SW480 (cell line): ENCODE data around the gene NOP10.
"Not testable (repeated sequence)": the region's sequence is repeated elsewhere in the genome, so short reads cannot be mapped to it uniquely, and the experiment has no call there.

Source experiments
- DNase-seq: peaks from one replicate; pipeline ENCODE4 v3.0.0-alpha.2; 2016; ENCODE audit warnings: low spot score

NOP10 gene

DNA sequence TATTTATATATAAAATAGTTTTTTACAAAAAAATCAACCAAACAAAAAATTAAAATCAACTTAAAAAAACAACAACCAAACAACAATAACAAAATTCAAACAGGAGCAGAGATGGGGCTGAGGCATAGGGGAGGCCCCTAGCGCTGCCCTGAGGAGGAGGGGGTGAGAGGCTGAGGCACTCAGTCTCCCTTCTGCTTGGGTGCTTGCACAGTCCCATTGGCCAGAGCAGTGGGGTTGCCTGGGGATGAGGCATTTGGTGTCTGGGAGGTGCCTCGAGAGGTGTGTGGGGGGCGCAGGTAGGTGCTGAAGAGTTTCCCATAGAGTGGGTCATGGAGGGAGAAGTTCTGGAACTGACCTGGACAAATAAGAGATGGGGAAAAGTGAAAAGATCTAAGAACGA, 16.0 kb upstream of the NOP10 start:
- no peak for DNase-seq

DNA sequence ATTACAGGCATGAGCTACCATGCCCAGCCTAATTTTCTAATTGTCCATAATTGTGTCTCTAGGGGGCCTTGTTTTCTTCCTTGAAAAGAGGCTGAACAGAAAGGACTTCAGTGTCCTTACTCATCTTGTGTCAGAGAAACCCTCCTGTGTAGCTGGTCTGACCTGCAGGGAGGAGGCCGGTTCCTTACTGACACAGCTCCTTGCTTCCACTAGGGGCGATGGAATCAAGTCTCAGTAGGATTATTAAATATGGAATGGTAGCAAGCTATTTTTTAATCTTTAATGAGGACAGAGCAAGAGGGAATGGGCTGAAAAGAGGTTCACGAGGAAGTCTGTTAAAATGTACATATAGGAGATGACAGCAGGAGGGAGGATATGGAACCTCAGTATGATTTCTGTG, 15.4 kb upstream of the NOP10 start:
- DNase-seq = no peak

DNA sequence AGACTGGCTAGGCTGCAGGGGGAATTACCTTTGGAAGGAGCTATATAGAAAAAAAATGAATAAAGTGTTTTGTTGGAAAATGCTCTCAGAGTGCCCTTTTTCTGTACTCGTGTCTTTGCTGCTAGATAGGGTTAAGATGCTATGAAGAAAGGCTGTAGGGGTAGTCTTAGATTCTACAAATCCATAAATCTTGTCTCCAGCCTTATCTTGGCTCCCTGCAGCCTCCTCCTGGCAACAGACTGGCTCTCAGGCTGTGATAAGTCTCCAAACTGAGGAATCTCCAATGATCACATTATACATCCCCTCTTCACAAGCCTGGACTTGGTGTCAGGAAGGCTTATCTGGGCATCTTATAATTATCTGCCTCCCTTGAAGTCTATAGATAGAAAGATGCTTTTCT, 14.7 kb upstream of the NOP10 start:
- DNase-seq = no peak

GRCh38 chr15:34355241-34355640, 12.3 kb upstream of the NOP10 start:
- DNase-seq = no peak

DNA sequence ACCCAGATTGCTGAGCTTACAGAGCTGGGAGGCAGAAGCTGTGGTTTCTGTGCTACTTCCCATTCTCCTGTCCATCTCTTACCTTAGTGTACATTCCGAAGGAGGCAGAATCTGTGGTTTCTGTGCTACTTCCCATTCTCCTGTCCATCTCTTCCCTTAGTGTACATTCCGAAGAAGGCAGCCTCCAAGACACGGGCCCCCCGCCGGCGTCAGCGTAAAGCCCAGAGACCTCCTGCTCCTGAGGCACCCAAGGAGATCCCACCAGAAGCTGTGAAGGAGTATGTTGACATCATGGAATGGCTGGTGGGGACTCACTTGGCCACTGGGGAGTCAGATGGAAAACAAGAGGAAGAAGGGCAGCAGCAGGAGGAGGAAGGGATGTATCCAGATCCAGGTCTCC, 11.3 kb upstream of the NOP10 start:
- no peak for DNase-seq

- no peak for DNase-seq
Observed at GRCh38 chr15:34353627-34354026, 10.7 kb upstream of the NOP10 start.

- DNase-seq = not testable (repeated sequence)
Observed at GRCh38 chr15:34352996-34353395, 10.1 kb upstream of the NOP10 start.

DNA sequence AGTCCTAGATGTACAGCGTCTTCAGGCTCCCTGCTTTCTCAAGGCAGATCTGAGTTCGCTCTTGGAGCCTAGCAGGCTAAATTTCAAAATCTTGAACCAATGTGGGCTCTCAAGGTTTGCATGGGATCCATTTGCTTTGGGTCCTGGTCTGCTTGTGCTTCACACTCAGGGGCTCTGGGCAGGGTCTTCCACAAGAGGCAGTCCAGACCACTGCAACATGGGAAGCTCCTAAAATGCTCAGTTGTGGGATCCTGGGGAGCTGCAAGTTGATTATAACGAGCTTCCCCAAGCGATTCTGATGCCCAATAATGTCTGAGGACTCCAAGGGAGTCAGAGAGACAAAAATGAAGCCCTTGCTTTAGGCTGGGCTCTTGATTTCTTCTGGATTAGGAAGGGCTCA, 6.8 kb upstream of the NOP10 start:
- no peak for DNase-seq

DNA sequence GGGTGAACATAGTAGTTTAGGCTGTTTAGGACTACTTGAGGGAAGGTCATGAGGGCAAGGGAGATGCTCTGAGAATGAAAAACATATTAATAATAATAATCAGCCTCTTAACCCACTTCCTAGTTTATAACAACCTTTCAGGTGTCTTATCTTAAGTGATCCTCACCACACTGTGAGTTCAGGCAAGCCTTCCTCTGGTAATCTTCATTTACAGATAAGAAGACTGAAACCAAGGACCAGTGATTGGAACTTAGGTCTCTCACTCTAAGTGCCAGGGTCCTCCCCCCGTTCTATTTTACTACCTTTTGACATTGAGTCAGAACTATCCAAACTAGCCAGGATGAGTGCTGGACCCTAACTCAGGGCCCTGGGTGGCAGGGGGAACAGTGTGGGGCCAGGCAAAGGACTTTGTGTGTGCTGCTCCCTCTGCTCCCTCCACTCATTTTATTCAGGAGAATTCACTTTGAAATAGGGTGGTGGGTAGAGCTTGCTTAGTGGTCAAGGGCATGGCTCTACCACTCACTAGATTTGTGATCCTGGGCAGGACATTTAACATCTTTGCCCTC, 5.9 kb upstream of the NOP10 start:
- no peak for DNase-seq

GRCh38 chr15:34347951-34348638, 5.2 kb upstream of the NOP10 start:
- DNase-seq = no peak

DNA sequence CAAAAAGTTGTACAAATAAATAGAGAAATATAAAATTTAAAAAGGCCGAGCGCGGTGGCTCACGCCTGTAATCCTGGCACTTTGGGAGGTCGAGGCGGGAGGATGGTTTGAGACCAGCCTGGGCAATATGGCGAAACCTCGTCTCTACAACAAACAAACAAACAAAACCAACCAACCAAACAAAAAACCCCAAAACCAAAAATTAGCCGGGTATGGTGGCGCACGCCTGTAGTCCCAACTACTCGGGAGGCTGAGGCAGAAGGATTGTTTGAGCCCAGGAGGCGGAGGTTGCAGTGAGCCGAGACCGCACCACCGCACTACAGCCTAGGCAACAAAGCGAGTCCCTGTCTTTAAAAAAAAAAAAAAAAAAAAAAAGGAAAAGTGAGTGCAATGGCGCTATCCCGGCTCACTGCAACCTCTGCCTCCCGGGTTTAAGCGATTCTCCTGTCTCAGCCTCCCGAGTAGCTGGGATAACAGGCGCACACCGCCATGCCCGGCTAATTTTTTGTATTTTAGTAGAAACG, 661 bp downstream of the NOP10 start:
- not testable (repeated sequence) for DNase-seq

DNA sequence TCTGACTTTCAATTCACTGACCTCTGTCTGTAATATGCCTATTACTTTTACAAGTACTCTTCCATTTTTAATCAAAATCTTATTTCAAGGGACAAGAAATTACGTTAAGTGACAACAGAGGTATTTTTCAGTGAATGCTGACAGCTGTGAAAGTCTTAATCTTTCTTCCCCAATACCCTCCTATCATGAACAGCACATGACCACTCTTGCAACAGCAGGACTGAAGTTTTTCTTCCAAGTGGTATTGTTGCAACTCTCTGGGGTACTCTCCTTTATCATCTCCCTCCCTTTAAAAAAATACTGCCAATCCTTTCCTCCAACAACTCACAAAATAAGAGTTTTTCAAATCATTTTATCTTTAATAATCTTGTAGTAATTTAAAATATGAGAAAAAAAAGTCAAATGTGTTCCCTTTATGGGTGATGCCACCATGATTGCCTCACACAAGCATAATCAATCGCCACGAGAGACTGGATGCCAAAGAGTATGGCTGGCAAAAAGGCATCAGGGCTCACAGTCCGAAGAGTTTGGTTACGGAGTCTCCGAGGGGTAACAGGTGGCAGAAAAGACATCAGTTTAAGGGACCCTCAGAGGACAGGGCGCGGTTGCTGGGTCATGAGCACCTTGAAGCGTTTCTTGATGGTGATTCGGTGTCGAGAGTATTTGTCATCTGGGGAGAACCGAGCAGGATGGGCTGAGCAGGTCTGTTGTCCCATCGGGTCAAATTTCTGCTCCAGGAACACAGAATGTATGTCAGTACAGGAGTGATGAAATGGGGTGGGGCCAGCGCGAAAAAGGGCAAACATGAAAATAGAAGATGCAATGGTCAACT, 1.3 kb downstream of the NOP10 start:
- DNase-seq = no peak

DNA sequence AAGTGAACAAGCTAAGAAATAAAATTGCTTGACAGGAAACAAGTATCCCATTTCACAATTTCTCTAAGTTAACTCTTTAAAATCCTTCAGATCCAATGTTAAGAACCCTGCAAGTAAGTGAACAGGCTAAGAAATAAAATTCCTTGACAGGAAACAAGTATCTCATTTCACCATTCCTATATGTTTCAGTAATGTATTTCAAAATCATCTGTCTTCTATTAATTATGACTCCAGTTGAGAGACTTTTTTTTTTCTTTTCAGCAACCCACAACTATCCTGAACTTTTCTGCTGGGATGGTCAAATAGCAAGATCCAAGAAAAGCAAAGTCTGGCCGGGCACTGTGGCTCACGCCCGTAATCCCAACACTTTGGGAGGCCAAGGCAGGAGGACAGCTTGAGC, 3.0 kb downstream of the NOP10 start:
- DNase-seq = no peak

DNA sequence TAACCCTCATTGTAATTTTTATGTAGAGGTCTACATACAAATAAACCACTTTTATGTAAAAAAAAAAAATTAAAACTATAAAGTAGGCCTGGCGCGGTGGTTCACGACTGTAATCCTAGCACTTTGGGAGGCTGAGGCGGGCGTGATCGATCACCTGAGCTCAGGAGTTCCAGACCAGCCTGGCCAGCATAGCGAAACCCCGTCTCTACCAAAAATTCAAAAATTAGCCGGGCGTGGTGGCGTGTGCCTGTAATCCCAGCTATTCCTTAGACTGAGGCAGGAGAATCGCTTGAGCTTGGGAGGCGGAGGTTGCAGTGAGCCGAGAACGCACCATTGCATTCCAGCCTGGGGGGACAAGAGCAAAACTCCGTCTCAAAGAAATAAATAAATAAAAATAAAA, 4.6 kb downstream of the NOP10 start:
- no peak for DNase-seq

GRCh38 chr15:34337557-34338306, 5.2 kb downstream of the NOP10 start, which contains the start of gene SLC12A6:
Gene SLC12A6 (minus strand): TSS chr15:34337781. CDS start chr15:34336680, 1,101 bp downstream.
- DNase-seq = peak; percentile 85

DNA sequence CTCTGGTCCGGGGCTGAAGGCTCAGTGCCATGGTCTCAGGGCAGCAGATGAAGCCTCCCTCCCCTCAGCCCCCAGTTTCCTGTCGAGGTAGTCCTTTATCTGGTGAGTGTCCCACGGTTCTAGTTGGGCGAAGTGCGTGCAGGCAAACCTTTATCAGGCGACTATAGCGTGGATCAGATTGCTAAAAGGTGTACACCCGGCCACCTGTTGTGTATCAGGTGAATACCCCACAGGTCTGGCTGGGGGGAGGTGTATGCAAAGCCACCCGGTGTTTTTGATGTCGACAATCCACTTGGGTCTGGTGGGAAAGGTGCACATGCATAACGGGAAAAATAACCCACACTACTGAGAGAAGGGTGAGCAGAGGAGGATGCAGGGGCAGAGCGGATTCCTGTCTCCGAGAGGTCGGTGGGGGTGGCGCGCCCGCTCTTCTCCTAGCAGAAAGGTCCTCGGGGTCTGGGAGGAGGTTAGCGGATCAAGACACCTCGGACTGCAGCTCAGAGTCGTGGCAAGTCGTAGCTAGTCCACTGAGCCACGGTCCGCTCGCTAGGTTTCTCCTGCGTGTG, 5.9 kb downstream of the NOP10 start:
- peak; percentile 13 for DNase-seq

GRCh38 chr15:34336231-34336990, 6.5 kb downstream of the NOP10 start:
- DNase-seq = no peak

- DNase-seq = no peak
Observed at GRCh38 chr15:34335176-34336032, 7.5 kb downstream of the NOP10 start.

- DNase-seq = no peak
Observed at GRCh38 chr15:34334672-34335071, 8.3 kb downstream of the NOP10 start.

- no peak for DNase-seq
Observed at GRCh38 chr15:34332553-34333120, 10.3 kb downstream of the NOP10 start.
